Measurements from ENCODE around the gene COG1. TPM values are rescaled to one million over a fixed set of nuclear protein-coding genes. Genes with fewer than 3 reads are reported as not detected.
A peak's percentile ranks its signal among the peaks of the same experiment; 100 is the strongest.

The COG1 gene
- total and polyA plus RNA-seq, 8 donors, result 11.6 to 68.9 (median 17.9) TPM

GRCh38 chr17:73156166-73156840 is 36.6 kb upstream of the COG1 start:
- peaks cover 0 to 34% (median 20%) of the 10 kb centered on the region in 4 donors for H3K4me1 ChIP-seq
- no peak overlapping the region for H3K4me3 ChIP-seq
- TF ChIP-seq, protein P1, sequence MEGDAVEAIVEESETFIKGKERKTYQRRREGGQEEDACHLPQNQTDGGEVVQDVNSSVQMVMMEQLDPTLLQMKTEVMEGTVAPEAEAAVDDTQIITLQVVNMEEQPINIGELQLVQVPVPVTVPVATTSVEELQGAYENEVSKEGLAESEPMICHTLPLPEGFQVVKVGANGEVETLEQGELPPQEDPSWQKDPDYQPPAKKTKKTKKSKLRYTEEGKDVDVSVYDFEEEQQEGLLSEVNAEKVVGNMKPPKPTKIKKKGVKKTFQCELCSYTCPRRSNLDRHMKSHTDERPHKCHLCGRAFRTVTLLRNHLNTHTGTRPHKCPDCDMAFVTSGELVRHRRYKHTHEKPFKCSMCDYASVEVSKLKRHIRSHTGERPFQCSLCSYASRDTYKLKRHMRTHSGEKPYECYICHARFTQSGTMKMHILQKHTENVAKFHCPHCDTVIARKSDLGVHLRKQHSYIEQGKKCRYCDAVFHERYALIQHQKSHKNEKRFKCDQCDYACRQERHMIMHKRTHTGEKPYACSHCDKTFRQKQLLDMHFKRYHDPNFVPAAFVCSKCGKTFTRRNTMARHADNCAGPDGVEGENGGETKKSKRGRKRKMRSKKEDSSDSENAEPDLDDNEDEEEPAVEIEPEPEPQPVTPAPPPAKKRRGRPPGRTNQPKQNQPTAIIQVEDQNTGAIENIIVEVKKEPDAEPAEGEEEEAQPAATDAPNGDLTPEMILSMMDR (IDR thresholded peaks at IDR 0.05), result peak in 5 of 7 experiments; percentile 57 to 83 (median 79)
- no peak for TF ChIP-seq POLR2A (IDR thresholded peaks at IDR 0.05)
- intact Hi-C loops (cut with DNase I; ENCODE audit: low total_unique reads), result loop anchor here (10.0 kb wide), 2 partner anchors 172 to 592 kb away; no protein-coding TSS in a partner anchor
- DNase-seq, result peak; percentile 83 to 89
- H3K27me3 ChIP-seq, result peaks cover 0 to 23% (median 0%) of the 10 kb centered on the region in 3 donors
- H3K27ac ChIP-seq, result no peak overlapping the region
- no peaks in the 10 kb centered on the region for H3K36me3 ChIP-seq
- 18 to 26% (median 21%) methylated on average over 20 to 22 of the region's 22 CpGs for WGBS, 5 donors
- no peaks in the 10 kb centered on the region for H3K9me3 ChIP-seq

DNA sequence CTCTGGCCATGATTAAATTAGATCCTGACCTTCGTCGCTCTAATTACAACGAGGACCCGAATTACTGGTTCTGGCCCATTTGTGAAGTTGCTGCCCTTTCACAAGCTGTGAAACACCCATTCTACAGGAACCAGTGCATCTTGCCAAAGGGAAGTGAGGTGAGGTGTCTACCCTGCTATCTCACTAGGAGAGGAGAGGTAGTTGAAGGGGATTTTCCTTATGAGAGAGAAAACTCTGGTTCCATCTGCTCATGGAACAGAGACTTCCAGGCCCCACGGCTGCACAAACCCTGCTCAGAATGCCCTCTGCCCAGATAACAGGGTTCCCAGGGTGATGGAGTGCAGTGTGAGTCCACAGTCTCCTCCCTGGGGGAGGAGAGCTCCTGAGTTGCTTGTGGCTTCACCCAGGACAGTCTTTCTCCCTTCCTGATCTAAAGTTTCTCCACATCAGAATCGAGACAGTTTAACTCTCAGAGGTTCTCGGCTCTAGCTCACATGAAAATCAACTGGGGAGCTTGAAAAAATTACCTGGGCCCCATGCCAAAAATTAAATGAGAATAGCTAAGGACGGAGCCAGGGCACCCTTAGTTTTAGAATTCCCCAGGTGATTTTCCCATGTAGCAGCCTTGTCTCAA is 35.9 kb upstream of the COG1 start:
- Histone ChIP-seq H3K4me3 (no peak overlapping the region), H3K36me3 (no peaks in the 10 kb centered on the region), H3K27me3 (peaks cover 0 to 28% (median 0%) of the 10 kb centered on the region in 3 donors), H3K9me3 (no peaks in the 10 kb centered on the region), H3K27ac (no peak overlapping the region), H3K4me1 (peaks cover 0 to 27% (median 17%) of the 10 kb centered on the region in 4 donors)
- intact Hi-C loops (cut with DNase I; ENCODE audit: low total_unique reads), result loop anchor here (10.0 kb wide), 2 partner anchors 172 to 592 kb away; no protein-coding TSS in a partner anchor
- TF ChIP-seq POLR2A (IDR thresholded peaks at IDR 0.05), result no peak
- no peak for TF ChIP-seq EP300 (IDR thresholded peaks at IDR 0.05)
- peak in 1 of 2 donors; percentile 33 for DNase-seq
- WGBS, 5 donors, result 43 to 52% (median 45%) methylated on average over 6 to 8 of the region's 8 CpGs

DNA sequence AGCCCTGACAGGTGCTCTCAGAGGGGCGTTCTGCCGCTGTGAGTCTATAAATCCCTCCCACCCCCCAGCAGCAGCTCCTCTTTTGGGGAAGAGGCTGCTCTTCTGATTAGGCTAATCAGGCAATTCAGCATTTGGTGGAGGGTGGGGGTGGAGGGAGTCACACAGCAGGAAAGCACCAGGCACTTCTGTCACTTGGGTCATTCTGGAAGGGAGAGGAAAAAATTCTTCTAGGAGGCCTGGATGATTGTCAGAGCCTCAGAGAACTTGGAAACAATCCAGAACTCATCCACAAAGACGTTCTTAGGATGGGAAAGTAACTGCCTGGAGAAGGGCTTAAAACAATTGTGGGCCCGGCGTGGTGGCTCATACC is 35.3 kb upstream of the COG1 start:
- intact Hi-C loops (cut with DNase I; ENCODE audit: low total_unique reads), result loop anchor here (10.0 kb wide), 2 partner anchors 173 to 593 kb away; no protein-coding TSS in a partner anchor
- Histone ChIP-seq H3K27ac (no peak overlapping the region), H3K4me1 (peaks cover 0 to 22% (median 12%) of the 10 kb centered on the region in 4 donors), H3K9me3 (no peaks in the 10 kb centered on the region), H3K27me3 (peaks cover 0 to 33% (median 0%) of the 10 kb centered on the region in 3 donors), H3K36me3 (no peaks in the 10 kb centered on the region), H3K4me3 (no peak overlapping the region)
- TF ChIP-seq, protein P1 (IDR thresholded peaks at IDR 0.05), result no peak
- TF ChIP-seq POLR2AphosphoS5 (IDR thresholded peaks at IDR 0.05) (no peak), POLR2A (IDR thresholded peaks at IDR 0.05) (no peak), EP300 (IDR thresholded peaks at IDR 0.05) (no peak)
- WGBS, 5 donors, result 62 to 75% (median 68%) methylated on average over 5 of the region's 5 CpGs
- no peak for DNase-seq

DNA sequence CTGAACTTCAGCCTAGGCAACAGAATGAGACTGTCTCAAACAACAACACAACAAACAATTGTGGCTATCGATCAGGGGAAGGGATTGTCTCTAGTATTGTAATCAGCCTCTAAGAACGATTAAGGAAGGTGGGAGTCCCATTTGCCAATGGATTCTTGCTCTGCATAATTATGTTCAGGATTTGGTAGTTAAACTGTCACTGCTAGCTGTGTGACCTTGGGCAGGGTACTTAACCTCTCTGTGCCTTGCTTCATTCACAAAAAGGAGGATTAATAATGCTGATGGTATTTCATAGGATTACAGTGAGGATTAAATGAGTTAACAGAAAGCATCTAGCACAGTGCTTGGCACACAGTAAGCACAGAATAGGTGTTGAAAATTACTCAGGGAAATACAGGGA is 34.7 kb upstream of the COG1 start:
- no peak overlapping the region for H3K27ac ChIP-seq
- no peak for DNase-seq
- H3K9me3 ChIP-seq, result no peaks in the 10 kb centered on the region
- no peak overlapping the region for H3K4me3 ChIP-seq
- 81 to 94% (median 86%) methylated on average over 2 of the region's 2 CpGs for WGBS, 5 donors
- peaks cover under 1 to 40% (median 2%) of the 10 kb centered on the region in 3 donors for H3K27me3 ChIP-seq
- intact Hi-C loops (cut with DNase I; ENCODE audit: low total_unique reads), result loop anchor here (10.0 kb wide), 2 partner anchors 173 to 593 kb away; no protein-coding TSS in a partner anchor
- H3K36me3 ChIP-seq, result no peaks in the 10 kb centered on the region
- TF ChIP-seq POLR2A (IDR thresholded peaks at IDR 0.05) (no peak), POLR2AphosphoS5 (IDR thresholded peaks at IDR 0.05) (no peak)
- TF ChIP-seq, protein P1 (IDR thresholded peaks at IDR 0.05), result no peak
- peaks cover 0 to 19% (median 12%) of the 10 kb centered on the region in 4 donors for H3K4me1 ChIP-seq
